Heart left ventricle (tissue), 16 donors: ENCODE results near the gene ARID2. TPM values are rescaled to one million over a fixed set of nuclear protein-coding genes. Genes with fewer than 3 reads are reported as not detected.

Source experiments
- ATAC-seq, 4 donors: fragments of 200-7000 bp; cut with Tn5 transposase; one replicate each; pipeline ENCODE4 v1.9.1; 2020 to 2022; ENCODE audit warnings: moderate library complexity in 4 of 4, mild to moderate bottlenecking in 3 of 4, moderate number of reproducible peaks in 1 of 4
- DNase-seq, 5 donors: peaks; one replicate each; pipeline ENCODE4 v3.0.0-alpha.2; 2020
- H3K27ac ChIP-seq, 12 donors: fragments of 200-600 bp; sonication (generic) in 4 of 12; one replicate each; pipeline versions ENCODE4 v1.5.0 to v1.8.0; 2016 to 2022; ENCODE audit warnings: mild to moderate bottlenecking in 2 of 12
- H3K27me3 ChIP-seq, 9 donors: fragments of 200-600 bp; sonication (generic) in 2 of 9; one replicate each; pipeline versions ENCODE4 v1.5.1 to v1.8.0; 2016 to 2022; ENCODE audit warnings: mild to moderate bottlenecking in 3 of 9
- H3K36me3 ChIP-seq, 9 donors: fragments of 200-600 bp; sonication (generic) in 2 of 9; one replicate each; pipeline versions ENCODE4 v1.5.0 to v1.8.0; 2018 to 2022; ENCODE audit warnings: mild to moderate bottlenecking in 2 of 9
- H3K4me1 ChIP-seq, 12 donors: fragments of 200-600 bp; sonication (generic) in 4 of 12; one replicate each; pipeline versions ENCODE4 v1.5.0 to v1.8.0; 2016 to 2022; ENCODE audit warnings: mild to moderate bottlenecking in 3 of 12
- H3K4me3 ChIP-seq, 12 donors: fragments of 200-600 bp; sonication (generic) in 4 of 12; one replicate each; pipeline versions ENCODE4 v1.5.0 to v1.8.0; 2017 to 2022; ENCODE audit warnings: mild to moderate bottlenecking in 9 of 12, moderate library complexity in 4 of 12
- H3K9me3 ChIP-seq, 12 donors: fragments of 200-600 bp; sonication (generic) in 4 of 12; one replicate each; pipeline versions ENCODE4 v1.5.0 to v1.8.0; 2016 to 2022; ENCODE audit warnings: mild to moderate bottlenecking in 1 of 12
- POLR2A ChIP-seq, 2 donors: fragments of 450-650 bp; IDR thresholded peaks; one replicate each; pipeline ENCODE4 v1.6.1; 2017; ENCODE audit warnings: antibody characterized with exemption in 2 of 2, mild to moderate bottlenecking in 2 of 2, moderate library complexity in 2 of 2
- WGBS, 4 donors: extraction: QIAGEN DNeasy Blood & Tissue Kit in 2 of 4; methylation state at CpG; one replicate each; pipeline versions ENCODE4 v1.1.5 to v1.1.7; 2013 to 2018; 5-methylcytosine and 5-hydroxymethylcytosine counted together
- intact Hi-C, 10 donors: fragments of 100-400 bp; cut with DNase I; formaldehyde crosslinking; loops; one replicate each; pipeline versions ENCODE4 v1.11.1 to v1.14.2; 2022
- polyA plus RNA-seq, 2 donors: library from polyadenylated mRNA; stranded (reverse); fragments of 200-250 nt; gene quantifications; one replicate each; pipeline ENCODE4 v1.2.3, GENCODE V29; 2013
- total RNA-seq, 9 donors: library from RNA; depleted of rRNA in 2 of 9; stranded (reverse); fragments of >200 nt in 2 of 9; fragmentation: NEBNext Ultra II Directional in 3 of 9; extraction: Animal tissue kit (Norgen Biotek cat#: 25700) in 3 of 9; gene quantifications; one replicate each; pipeline versions ENCODE4 v1.1.0 to v1.2.4, GENCODE V29; 2016 to 2023
- TF ChIP-seq, protein P1 (sequence below), 12 donors: fragments of 200-600 bp; sonication (generic) in 4 of 12; IDR thresholded peaks; one replicate each; pipeline versions ENCODE4 v1.5.0 to v1.8.0; 2018 to 2022; ENCODE audit warnings: antibody characterized with exemption in 12 of 12, mild to moderate bottlenecking in 5 of 12
- donor health status: ischemic (EF 13 %, LVEDD 7.1; RV severe dilation, severe dysfunction).
- donor health status: healthy with polysubstance abuse.
- donor health status: DM: no; HTN: yes; CAD: no.
- donor health status: DM: no; HTN: no; CAD: no.
- donor health status: ischemic (EF 25% LVEDD 6.9; RV normal size, moderate dysfunction).
- donor health status: ischemic (EF 25% LVEDD 5.7; RV mildly dilated, moderate dysfunction).
- donor health status: healthy.
- donor health status: DM: yes; HTN: yes; CAD: no.
- donor health status: ischemic (EF 35%, LVEDD 5.7; RV mildly dilated, moderate dysfunction).
- donor health status: nonischemic (EF 11% LVEDD 7.7; RV severe dilation, severe dysfunction).
- donor health status: DM: yes; HTN: yes; CAD: no.
- donor health status: PGD.
- donor health status: ischemic (EF 29% LVEDD 5.4; RV normal size, mild dysfunction).
- donor health status: nonischemic (EF 23%, LVEDD 6.1; RV moderate dilation, normal function).

Gene ARID2
- total and polyA plus RNA-seq, 11 donors = 5.6 to 22.6 (median 18.4) TPM

DNA sequence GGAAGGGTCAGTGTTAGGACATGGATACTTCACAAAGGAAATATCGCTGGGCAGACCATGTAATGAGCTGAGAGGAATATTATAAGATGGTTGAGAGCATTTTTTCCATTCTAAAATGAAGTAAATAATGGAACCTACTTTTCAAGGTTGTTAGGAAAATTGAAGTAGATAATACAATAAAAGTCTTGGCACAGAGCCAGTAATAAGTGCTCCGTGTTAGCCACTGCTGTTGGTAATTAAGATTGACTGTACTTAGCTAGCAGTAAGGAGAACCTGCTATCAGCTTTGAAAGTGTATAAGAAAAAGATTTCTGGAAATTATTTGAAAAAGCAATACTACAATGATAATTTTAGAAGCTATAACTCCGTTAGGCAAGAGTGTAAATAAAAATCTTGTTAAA lies 183.3 kb downstream of the ARID2 start:
- TF ChIP-seq, protein P1, sequence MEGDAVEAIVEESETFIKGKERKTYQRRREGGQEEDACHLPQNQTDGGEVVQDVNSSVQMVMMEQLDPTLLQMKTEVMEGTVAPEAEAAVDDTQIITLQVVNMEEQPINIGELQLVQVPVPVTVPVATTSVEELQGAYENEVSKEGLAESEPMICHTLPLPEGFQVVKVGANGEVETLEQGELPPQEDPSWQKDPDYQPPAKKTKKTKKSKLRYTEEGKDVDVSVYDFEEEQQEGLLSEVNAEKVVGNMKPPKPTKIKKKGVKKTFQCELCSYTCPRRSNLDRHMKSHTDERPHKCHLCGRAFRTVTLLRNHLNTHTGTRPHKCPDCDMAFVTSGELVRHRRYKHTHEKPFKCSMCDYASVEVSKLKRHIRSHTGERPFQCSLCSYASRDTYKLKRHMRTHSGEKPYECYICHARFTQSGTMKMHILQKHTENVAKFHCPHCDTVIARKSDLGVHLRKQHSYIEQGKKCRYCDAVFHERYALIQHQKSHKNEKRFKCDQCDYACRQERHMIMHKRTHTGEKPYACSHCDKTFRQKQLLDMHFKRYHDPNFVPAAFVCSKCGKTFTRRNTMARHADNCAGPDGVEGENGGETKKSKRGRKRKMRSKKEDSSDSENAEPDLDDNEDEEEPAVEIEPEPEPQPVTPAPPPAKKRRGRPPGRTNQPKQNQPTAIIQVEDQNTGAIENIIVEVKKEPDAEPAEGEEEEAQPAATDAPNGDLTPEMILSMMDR (IDR thresholded peaks at IDR 0.05) = no peak
- TF ChIP-seq POLR2A (IDR thresholded peaks at IDR 0.05) = no peak
- peaks cover 0 to 10% (median 0%) of the 10 kb centered on the region in 12 donors for H3K4me1 ChIP-seq
- ATAC-seq = no peak
- H3K27me3 ChIP-seq = no peaks in the 10 kb centered on the region
- no peaks in the 10 kb centered on the region for H3K9me3 ChIP-seq
- no peak overlapping the region for H3K4me3 ChIP-seq
- intact Hi-C loops = no loop called here
- 58 to 62% (median 59%) methylated on average over 3 of the region's 3 CpGs for WGBS, 4 donors
- no peak overlapping the region for H3K27ac ChIP-seq
- no peak for DNase-seq
- peaks cover 0 to 29% (median 16%) of the 10 kb centered on the region in 9 donors for H3K36me3 ChIP-seq

DNA sequence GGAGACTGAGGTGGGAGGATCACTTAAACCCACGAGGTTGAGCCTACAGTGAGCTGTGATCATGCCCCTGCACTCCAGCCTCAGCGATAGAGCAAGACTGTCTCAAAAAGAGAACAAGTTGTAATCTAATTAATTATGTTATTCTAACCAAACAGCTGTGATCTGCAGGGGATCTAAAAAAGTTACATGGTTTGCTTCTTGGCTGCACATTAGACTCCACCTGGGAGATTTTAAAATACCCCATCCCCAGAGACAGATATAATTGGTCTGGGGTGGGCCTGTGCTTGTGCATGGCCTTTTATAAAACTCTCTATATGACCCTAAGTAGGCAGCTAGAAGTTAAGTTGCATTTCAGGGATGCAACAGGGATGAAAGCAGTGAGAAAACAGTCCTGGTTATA lies 184.1 kb downstream of the ARID2 start:
- Histone ChIP-seq H3K9me3 (no peaks in the 10 kb centered on the region), H3K27ac (no peak overlapping the region), H3K4me1 (peaks cover 0 to 10% (median 0%) of the 10 kb centered on the region in 12 donors), H3K4me3 (no peak overlapping the region), H3K27me3 (no peaks in the 10 kb centered on the region), H3K36me3 (peaks cover 0 to 29% (median 15%) of the 10 kb centered on the region in 9 donors)
- ATAC-seq (no peak), DNase-seq (no peak)
- whole genome bisulfite sequencing, 4 donors = 66 to 84% (median 68%) methylated on average over 2 of the region's 2 CpGs
- TF ChIP-seq, protein P1 (IDR thresholded peaks at IDR 0.05) = no peak
- TF ChIP-seq POLR2A (IDR thresholded peaks at IDR 0.05) = no peak
- intact Hi-C loops = no loop called here

DNA sequence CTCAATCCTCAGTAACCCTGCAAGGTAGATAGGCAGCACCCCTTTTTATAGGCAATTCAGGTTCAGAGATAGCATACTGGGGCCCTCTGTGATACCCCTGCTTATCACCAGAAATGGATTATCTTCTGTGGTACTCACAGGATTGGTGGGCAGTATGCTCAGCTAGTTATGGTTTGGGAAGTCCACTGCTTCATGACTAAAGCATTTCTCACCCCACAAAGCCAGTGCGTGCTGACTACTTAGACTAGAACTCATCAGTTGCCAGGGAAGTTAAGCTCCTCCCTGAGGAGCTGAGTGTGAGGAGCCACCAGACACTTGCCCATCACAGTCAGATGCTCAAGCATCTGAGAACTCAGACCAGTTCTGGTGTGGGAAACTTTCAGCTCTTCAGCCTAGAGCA lies 184.6 kb downstream of the ARID2 start:
- no peak for DNase-seq
- intact Hi-C loops = no loop called here
- H3K36me3 ChIP-seq = peaks cover 0 to 29% (median 15%) of the 10 kb centered on the region in 9 donors

DNA sequence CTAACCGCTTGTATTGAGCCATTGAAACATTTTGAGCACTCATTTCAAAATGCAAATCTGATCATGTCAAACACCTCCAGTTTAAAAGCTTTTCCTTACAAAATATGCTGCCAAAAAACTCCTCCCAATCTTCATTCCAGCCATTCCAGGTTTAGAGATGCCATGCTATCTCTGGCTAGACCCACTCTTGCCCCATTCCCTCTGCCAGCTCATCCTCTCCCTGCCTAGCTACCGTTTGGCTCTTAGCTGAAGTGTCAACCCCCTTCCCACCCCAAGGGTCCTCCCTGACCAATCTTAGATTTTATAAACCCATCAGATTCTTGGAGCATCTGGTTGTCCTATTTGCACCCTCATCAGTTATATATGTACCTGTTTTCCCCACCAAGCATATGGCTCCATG lies 185.9 kb downstream of the ARID2 start:
- no peak overlapping the region for H3K27ac ChIP-seq
- H3K4me3 ChIP-seq = no peak overlapping the region
- peaks cover 0 to 40% (median 22%) of the 10 kb centered on the region in 9 donors for H3K36me3 ChIP-seq
- H3K27me3 ChIP-seq = no peaks in the 10 kb centered on the region
- ATAC-seq = no peak
- WGBS, 4 donors = 82 to 92% (median 84%) methylated on average over 2 of the region's 2 CpGs
- TF ChIP-seq, protein P1 (IDR thresholded peaks at IDR 0.05) = no peak
- TF ChIP-seq POLR2A (IDR thresholded peaks at IDR 0.05) = no peak
- H3K4me1 ChIP-seq = peaks cover 0 to 10% (median 0%) of the 10 kb centered on the region in 12 donors
- H3K9me3 ChIP-seq = no peaks in the 10 kb centered on the region
- DNase-seq = no peak
- intact Hi-C loops = no loop called here

More for the DNA sequence above, 184.6 kb downstream of the ARID2 start:
- WGBS, 4 donors = 49 to 62% (median 56%) methylated on average over 1 of the region's 1 CpG; no CpG with 5 or more reads in 1 of the 4 donors
- H3K4me3 ChIP-seq = no peak overlapping the region
- no peaks in the 10 kb centered on the region for H3K9me3 ChIP-seq
- TF ChIP-seq, protein P1 (IDR thresholded peaks at IDR 0.05) = no peak
- no peak for TF ChIP-seq POLR2A (IDR thresholded peaks at IDR 0.05)
- H3K27ac ChIP-seq = no peak overlapping the region
- peak in 1 of 4 donors; percentile 22 for ATAC-seq
- no peaks in the 10 kb centered on the region for H3K27me3 ChIP-seq
- peaks cover 0 to 10% (median 0%) of the 10 kb centered on the region in 12 donors for H3K4me1 ChIP-seq
